ENCODE results near the gene IPPK.
A peak's percentile ranks its signal among the peaks of the same experiment; 100 is the strongest.

IPPK gene

GRCh38 chr9:92634712-92635605, 35.0 kb downstream of the IPPK start:
- no peaks in the 10 kb centered on the region for H3K9me3 ChIP-seq (ENCODE audit: control insufficient read depth, insufficient read depth, low read length)
- H3K9me2 ChIP-seq (replicated peaks; ENCODE audit: control insufficient read depth, low read length), result no peaks in the 10 kb centered on the region
- H3K27ac ChIP-seq (ENCODE audit: low read depth, low read length), result no peak overlapping the region
- no peaks in the 10 kb centered on the region for H3K79me2 ChIP-seq (ENCODE audit: control insufficient read depth, low read length)
- H3K4me1 ChIP-seq (ENCODE audit: control insufficient read depth, low read length), result no peaks in the 10 kb centered on the region
- no peaks in the 10 kb centered on the region for H3F3A ChIP-seq (ENCODE audit: control insufficient read depth, insufficient read depth)
- H3K4me3 ChIP-seq (ENCODE audit: low read length), result no peak overlapping the region
- H3K4me2 ChIP-seq (ENCODE audit: low read length), result no peak overlapping the region
- H4K20me1 ChIP-seq (ENCODE audit: control insufficient read depth, insufficient read depth, low read depth, low read length), result no peaks in the 10 kb centered on the region
- H3K36me3 ChIP-seq (ENCODE audit: control insufficient read depth, low read length), result peaks cover 54% of the 10 kb centered on the region
- TF ChIP-seq EZH2phosphoT487 (IDR thresholded peaks at IDR 0.05; ENCODE audit: borderline replicate concordance, low read length) (no peak), CTCF (IDR thresholded peaks at IDR 0.05; ENCODE audit: low read depth, low read length, poor library complexity, severe bottlenecking) (peak; percentile 94)
- H3K27me3 ChIP-seq (ENCODE audit: control insufficient read depth, low read length), result no peaks in the 10 kb centered on the region

DNA sequence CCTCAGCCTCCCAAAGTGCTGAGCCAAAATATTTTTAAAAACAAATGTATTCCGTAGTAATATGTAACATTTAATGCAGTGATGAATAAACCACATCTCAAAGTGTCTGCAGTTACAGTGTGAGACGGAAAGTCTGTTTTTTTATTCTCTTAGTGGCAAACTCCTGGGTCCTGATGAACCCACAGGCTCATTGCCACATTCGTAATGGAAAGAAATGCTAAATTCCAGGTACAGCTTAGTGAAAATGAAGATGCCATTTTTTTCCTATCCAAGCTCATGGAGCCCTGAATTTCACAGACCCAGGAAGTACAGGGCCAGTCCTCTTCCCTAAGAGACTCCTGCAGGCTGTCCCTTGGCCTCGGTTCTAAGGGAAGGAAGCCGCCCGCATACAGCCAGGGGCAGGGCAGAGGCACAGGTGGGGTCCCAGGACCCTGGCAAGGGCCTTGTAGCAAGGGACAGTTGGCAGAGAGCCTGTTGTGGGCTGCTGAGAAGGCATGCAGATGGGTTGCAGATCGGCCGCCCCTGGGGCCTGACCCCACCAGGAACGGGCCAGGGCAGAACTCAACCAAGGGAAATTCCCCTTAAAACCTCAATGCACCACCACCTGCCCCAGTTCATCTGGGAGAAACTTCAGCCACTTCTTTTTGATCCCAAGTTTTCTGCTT, 36.2 kb downstream of the IPPK start:
- Histone ChIP-seq H3K36me3 (ENCODE audit: control insufficient read depth, low read length) (peaks cover 55% of the 10 kb centered on the region), H3K79me2 (ENCODE audit: control insufficient read depth, low read length) (no peaks in the 10 kb centered on the region), H3K4me3 (ENCODE audit: low read length) (no peak overlapping the region), H3K9me3 (ENCODE audit: control insufficient read depth, insufficient read depth, low read length) (no peaks in the 10 kb centered on the region), H3K27ac (ENCODE audit: low read depth, low read length) (no peak overlapping the region), H3K9me2 (replicated peaks; ENCODE audit: control insufficient read depth, low read length) (no peaks in the 10 kb centered on the region), H4K20me1 (ENCODE audit: control insufficient read depth, insufficient read depth, low read depth, low read length) (no peaks in the 10 kb centered on the region), H3K4me2 (ENCODE audit: low read length) (no peak overlapping the region), H3K4me1 (ENCODE audit: control insufficient read depth, low read length) (no peaks in the 10 kb centered on the region), H3K27me3 (ENCODE audit: control insufficient read depth, low read length) (no peaks in the 10 kb centered on the region), H3F3A (ENCODE audit: control insufficient read depth, insufficient read depth) (no peaks in the 10 kb centered on the region)
- TF ChIP-seq CTCF (IDR thresholded peaks at IDR 0.05; ENCODE audit: low read depth, low read length, poor library complexity, severe bottlenecking), result no peak

DNA sequence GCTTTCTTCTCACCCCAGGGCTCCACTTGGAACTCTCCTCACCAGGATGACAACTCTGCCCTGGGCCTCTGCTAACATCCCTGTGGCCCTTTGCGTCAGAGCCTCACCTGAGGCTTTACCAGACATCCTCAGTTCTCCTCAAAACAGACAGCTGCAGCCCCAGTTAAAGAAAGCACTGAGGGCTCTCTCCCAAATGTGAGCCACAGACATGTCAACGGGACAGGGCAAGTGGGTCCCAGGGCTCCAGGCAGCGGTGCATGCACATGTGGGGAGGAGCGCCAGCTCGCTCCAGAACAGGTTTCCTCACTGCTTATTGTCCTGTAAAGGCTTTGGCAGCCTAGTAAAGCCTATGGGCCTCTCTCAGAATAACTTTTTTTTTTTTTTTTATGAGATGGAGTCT, 37.3 kb downstream of the IPPK start:
- H3K9me3 ChIP-seq (ENCODE audit: control insufficient read depth, insufficient read depth, low read length), result no peaks in the 10 kb centered on the region
- no peaks in the 10 kb centered on the region for H3K4me1 ChIP-seq (ENCODE audit: control insufficient read depth, low read length)
- TF ChIP-seq CTCF (IDR thresholded peaks at IDR 0.05; ENCODE audit: low read depth, low read length, poor library complexity, severe bottlenecking), result no peak
- no peak for TF ChIP-seq EZH2phosphoT487 (IDR thresholded peaks at IDR 0.05; ENCODE audit: borderline replicate concordance, low read length)
- H3K4me3 ChIP-seq (ENCODE audit: low read length), result no peak overlapping the region
- H4K20me1 ChIP-seq (ENCODE audit: control insufficient read depth, insufficient read depth, low read depth, low read length), result no peaks in the 10 kb centered on the region
- no peaks in the 10 kb centered on the region for H3K79me2 ChIP-seq (ENCODE audit: control insufficient read depth, low read length)
- peaks cover 46% of the 10 kb centered on the region for H3K36me3 ChIP-seq (ENCODE audit: control insufficient read depth, low read length)
- H3K9me2 ChIP-seq (replicated peaks; ENCODE audit: control insufficient read depth, low read length), result no peaks in the 10 kb centered on the region
- H3K27ac ChIP-seq (ENCODE audit: low read depth, low read length), result no peak overlapping the region
- no peaks in the 10 kb centered on the region for H3K27me3 ChIP-seq (ENCODE audit: control insufficient read depth, low read length)
- no peaks in the 10 kb centered on the region for H3F3A ChIP-seq (ENCODE audit: control insufficient read depth, insufficient read depth)
- no peak overlapping the region for H3K4me2 ChIP-seq (ENCODE audit: low read length)

All from DOHH2 (cell line).